ENCODE data around the gene RNF32. TPM values are rescaled to one million over a fixed set of nuclear protein-coding genes. Genes with fewer than 3 reads are reported as not detected.

RNF32 gene
- total RNA-seq, 1 experiment from 2014 or later, result 0.61 TPM

GRCh38 chr7:156654511-156655234, 14.1 kb downstream of the RNF32 start:
- ATAC-seq (peak; percentile 55), DNase-seq (ENCODE audit: low spot score) (no peak)
- POLR2A ChIA-PET, result no interaction called here

GRCh38 chr7:156655251-156655650, 14.7 kb downstream of the RNF32 start:
- TF ChIP-seq ZNF138 (CRISPR knock-in tag; conservative IDR thresholded peaks at IDR 0.05) (no peak), SMAD3 (CRISPR knock-in tag; IDR thresholded peaks at IDR 0.05; ENCODE audit: borderline replicate concordance) (no peak), JAZF1 (CRISPR knock-in tag; IDR thresholded peaks at IDR 0.05) (no peak), MLX (CRISPR knock-in tag; IDR thresholded peaks at IDR 0.05) (no peak), ATF6 (CRISPR knock-in tag; IDR thresholded peaks at IDR 0.05) (no peak), ESRRA (CRISPR knock-in tag; IDR thresholded peaks at IDR 0.05; ENCODE audit: borderline replicate concordance) (no peak)
- DNase-seq (ENCODE audit: low spot score), result no peak
- no peaks in the 10 kb centered on the region for H3K27me3 Mint-ChIP-seq (ENCODE audit: low read depth)
- H3K4me3 Mint-ChIP-seq, result no peak overlapping the region
- no peak for ATAC-seq
- H3K4me1 Mint-ChIP-seq, result peaks cover 12% of the 10 kb centered on the region
- H3K27ac Mint-ChIP-seq, result no peak overlapping the region
- POLR2A ChIA-PET, result no interaction called here
- peaks cover 6% of the 10 kb centered on the region for H3K36me3 Mint-ChIP-seq
- CTCF ChIA-PET, result no interaction called here
- H3K9me3 Mint-ChIP-seq, result peaks cover 14% of the 10 kb centered on the region

More at GRCh38 chr7:156654511-156655234, 14.1 kb downstream of the RNF32 start:
- H3K4me1 Mint-ChIP-seq, result peaks cover 14% of the 10 kb centered on the region
- no peak overlapping the region for H3K4me3 Mint-ChIP-seq
- CTCF ChIA-PET, result interaction anchor here (0.6 to 1.3 kb wide), 2 partner anchors 10 to 21 kb away, joined by 6 to 7 read pairs; no protein-coding TSS in a partner anchor
- peaks cover 6% of the 10 kb centered on the region for H3K36me3 Mint-ChIP-seq
- H3K9me3 Mint-ChIP-seq, result peaks cover 18% of the 10 kb centered on the region
- no peak for TF ChIP-seq RORB (CRISPR knock-in tag; IDR thresholded peaks at IDR 0.05)
- no peak for TF ChIP-seq PRRX2 (CRISPR knock-in tag; IDR thresholded peaks at IDR 0.05)
- TF ChIP-seq FOXP1 (CRISPR knock-in tag; IDR thresholded peaks at IDR 0.05; ENCODE audit: borderline replicate concordance), result no peak
- no peak for TF ChIP-seq TEAD1 (CRISPR knock-in tag; IDR thresholded peaks at IDR 0.05)
- TF ChIP-seq E2F1 (CRISPR knock-in tag; IDR thresholded peaks at IDR 0.05), result no peak
- no peak for TF ChIP-seq GTF2I (CRISPR knock-in tag; conservative IDR thresholded peaks at IDR 0.05)
- no peak for TF ChIP-seq ZSCAN18 (CRISPR knock-in tag; IDR thresholded peaks at IDR 0.05)
- no peak for TF ChIP-seq NFE2L1 (CRISPR knock-in tag; IDR thresholded peaks at IDR 0.05)
- no peak for TF ChIP-seq ZNF219 (CRISPR knock-in tag; IDR thresholded peaks at IDR 0.05; ENCODE audit: borderline replicate concordance)
- no peak for TF ChIP-seq ATF2 (CRISPR knock-in tag; IDR thresholded peaks at IDR 0.05; ENCODE audit: borderline replicate concordance, low read depth)
- TF ChIP-seq ELF4 (CRISPR knock-in tag; IDR thresholded peaks at IDR 0.05; ENCODE audit: low read depth), result no peak
- no peak for TF ChIP-seq ZNF281 (CRISPR knock-in tag; IDR thresholded peaks at IDR 0.05)
- H3K27ac Mint-ChIP-seq, result no peak overlapping the region
- H3K27me3 Mint-ChIP-seq (ENCODE audit: low read depth), result no peaks in the 10 kb centered on the region

Measured in WTC11 (cell line).